H9 (cell line): ENCODE results near the gene MIB2. TPM values are rescaled to one million over a fixed set of nuclear protein-coding genes. Genes with fewer than 3 reads are reported as not detected.

Source experiments
- DNase-seq: peaks from one replicate; pipeline ENCODE4 v3.0.0-alpha.2; 2017
- H2AFZ ChIP-seq: one replicate; pipeline ENCODE4 v1.6.1; 2013; ENCODE audit warnings: mild to moderate bottlenecking, low read length, control low read depth, moderate library complexity
- H2AK5ac ChIP-seq: 2 replicates; pipeline ENCODE4 v1.6.1; 2013; ENCODE audit warnings: low read length, control low read depth, mixed read lengths; ENCODE audit not compliant: insufficient read length
- H2BK120ac ChIP-seq: one replicate; pipeline ENCODE4 v1.6.1; 2013; ENCODE audit warnings: low read depth, mild to moderate bottlenecking, low read length, control low read depth, inconsistent platforms; ENCODE audit not compliant: poor library complexity, severe bottlenecking
- H2BK12ac ChIP-seq: 2 replicates; pipeline ENCODE4 v1.6.1; 2013; ENCODE audit warnings: low read length, control low read depth, mixed read lengths, low read depth; ENCODE audit not compliant: insufficient read length
- H2BK15ac ChIP-seq: 2 replicates; pipeline ENCODE4 v1.6.1; 2013; ENCODE audit warnings: low read depth, low read length, control low read depth
- H2BK20ac ChIP-seq: one replicate; pipeline ENCODE4 v1.6.1; 2013; ENCODE audit warnings: low read depth, mild to moderate bottlenecking, low read length, control low read depth, inconsistent platforms; ENCODE audit not compliant: poor library complexity, severe bottlenecking
- H2BK5ac ChIP-seq: 2 replicates; pipeline ENCODE4 v1.6.1; 2013; ENCODE audit warnings: low read length, control low read depth, mixed read lengths; ENCODE audit not compliant: insufficient read length
- H3K14ac ChIP-seq: 2 replicates; pipeline ENCODE4 v1.6.1; 2013; ENCODE audit warnings: low read length, control low read depth; ENCODE audit not compliant: insufficient read depth
- H3K18ac ChIP-seq: 2 replicates; pipeline ENCODE4 v1.6.1; 2013; ENCODE audit warnings: low read depth, mild to moderate bottlenecking, mixed read lengths, low read length, control low read depth; ENCODE audit not compliant: insufficient read length
- H3K23ac ChIP-seq: 2 replicates; pipeline ENCODE4 v1.6.1; 2013; ENCODE audit warnings: low read length, control low read depth, mixed read lengths, low read depth; ENCODE audit not compliant: insufficient read length
- H3K23me2 ChIP-seq: 2 replicates; pipeline ENCODE4 v1.6.1; 2013; ENCODE audit warnings: low read depth, mild to moderate bottlenecking, mixed read lengths, low read length, control low read depth; ENCODE audit not compliant: insufficient read length, poor library complexity, severe bottlenecking
- H3K27ac ChIP-seq: 2 replicates; pipeline ENCODE4 v1.5.1; 2013; ENCODE audit warnings: low read length, control low read depth, mixed read lengths, low read depth; ENCODE audit not compliant: insufficient read length
- H3K27me3 ChIP-seq: 2 replicates; pipeline ENCODE4 v1.6.1; 2013; ENCODE audit warnings: low read length, control low read depth, inconsistent platforms; ENCODE audit not compliant: insufficient read depth
- H3K4ac ChIP-seq: 2 replicates; pipeline ENCODE4 v1.6.1; 2013; ENCODE audit warnings: low read depth, mild to moderate bottlenecking, control low read depth, inconsistent platforms, low read length, moderate library complexity
- H3K4me1 ChIP-seq: 2 replicates; pipeline ENCODE4 v1.6.1; 2013; ENCODE audit warnings: low read length, control low read depth, inconsistent platforms; ENCODE audit not compliant: insufficient read depth
- H3K4me2 ChIP-seq: 2 replicates; pipeline ENCODE4 v1.6.1; 2013; ENCODE audit warnings: low read length, control low read depth, mixed read lengths; ENCODE audit not compliant: insufficient read length, insufficient read depth
- H3K56ac ChIP-seq: 2 replicates; pipeline ENCODE4 v1.6.1; 2013; ENCODE audit warnings: low read depth, mild to moderate bottlenecking, mixed read lengths, low read length, control low read depth; ENCODE audit not compliant: insufficient read length
- H3K79me1 ChIP-seq: 2 replicates; pipeline ENCODE4 v1.6.1; 2013; ENCODE audit warnings: low read depth, mild to moderate bottlenecking, moderate library complexity, low read length, control low read depth, inconsistent platforms; ENCODE audit not compliant: insufficient read depth, poor library complexity, severe bottlenecking
- H3K79me2 ChIP-seq: 2 replicates; pipeline ENCODE4 v1.6.1; 2013; ENCODE audit warnings: low read length, control low read depth, inconsistent platforms; ENCODE audit not compliant: insufficient read depth
- H3K9ac ChIP-seq: 2 replicates; pipeline ENCODE4 v1.6.1; 2013; ENCODE audit warnings: low read length, control low read depth, mixed read lengths; ENCODE audit not compliant: insufficient read length; ENCODE audit errors: extremely low read depth
- H3K9me3 ChIP-seq: one replicate; pipeline ENCODE4 v1.6.1; 2013; ENCODE audit warnings: low read depth, low read length, inconsistent platforms; ENCODE audit not compliant: control insufficient read depth
- H3T11ph ChIP-seq: one replicate; pipeline ENCODE4 v1.6.1; 2013; ENCODE audit warnings: mild to moderate bottlenecking, low read length, control low read depth, inconsistent platforms
- H4K20me1 ChIP-seq: one replicate; pipeline ENCODE4 v1.6.1; 2013; ENCODE audit not compliant: control insufficient read depth, insufficient read length, insufficient read depth
- H4K5ac ChIP-seq: 2 replicates; pipeline ENCODE4 v1.6.1; 2013; ENCODE audit warnings: low read depth, mild to moderate bottlenecking, mixed read lengths, low read length, control low read depth; ENCODE audit not compliant: insufficient read length
- H4K8ac ChIP-seq: replicated peaks from 2 replicates; pipeline ENCODE4 v1.6.1; 2013; ENCODE audit warnings: low read length, control low read depth, mixed read lengths, low read depth; ENCODE audit not compliant: insufficient read length
- H4K91ac ChIP-seq: 2 replicates; pipeline ENCODE4 v1.6.1; 2013; ENCODE audit warnings: low read depth, mild to moderate bottlenecking, moderate library complexity, mixed read lengths, low read length, control low read depth; ENCODE audit not compliant: insufficient read length
- H3K27ac Mint-ChIP-seq, 3 experiments: 2 replicates in 2 of 3; 3 replicates in 1 of 3; pipeline ENCODE4 v1.8.0; 2020 to 2021; ENCODE audit warnings: mixed read lengths in 3 of 3, mild to moderate bottlenecking in 1 of 3, moderate library complexity in 1 of 3
- H3K27me3 Mint-ChIP-seq: 2 replicates; pipeline ENCODE4 v1.8.0; 2021; ENCODE audit warnings: low read depth, mild to moderate bottlenecking, moderate library complexity, mixed read lengths
- H3K36me3 Mint-ChIP-seq, 3 experiments: 2 replicates in 2 of 3; 3 replicates in 1 of 3; pipeline ENCODE4 v1.8.0; 2020 to 2021; ENCODE audit warnings: low read depth in 3 of 3, mixed read lengths in 3 of 3; ENCODE audit not compliant: insufficient read depth in 1 of 3
- H3K4me1 Mint-ChIP-seq, 2 experiments: 2 replicates each; pipeline ENCODE4 v1.8.0; 2020; ENCODE audit warnings: mixed read lengths in 2 of 2
- H3K4me3 Mint-ChIP-seq, 2 experiments: 2 replicates in 1 of 2; 3 replicates in 1 of 2; pipeline ENCODE4 v1.8.0; 2020 to 2021; ENCODE audit warnings: mild to moderate bottlenecking in 2 of 2, mixed read lengths in 2 of 2, moderate library complexity in 1 of 2
- H3K9me3 Mint-ChIP-seq, 2 experiments: 2 replicates in 1 of 2; 3 replicates in 1 of 2; pipeline ENCODE4 v1.8.0; 2020; ENCODE audit warnings: mild to moderate bottlenecking in 2 of 2, mixed read lengths in 2 of 2, moderate library complexity in 1 of 2
- CTCF ChIP-seq: fragments of 200-600 bp; sonication (generic); conservative IDR thresholded peaks from 3 replicates; pipeline ENCODE4 v1.8.0; 2021; ENCODE audit warnings: antibody characterized with exemption, mild to moderate bottlenecking
- WGBS: extraction: QIAGEN DNeasy Blood & Tissue Kit; methylation state at CpG from one replicate; pipeline ENCODE4 v1.1.7; 2013; ENCODE audit warnings: missing lambda C conversion rate, low lambda C conversion rate, mixed read lengths; ENCODE audit not compliant: insufficient read length; ENCODE audit errors: extremely low coverage; 5-methylcytosine and 5-hydroxymethylcytosine counted together
- total RNA-seq: library from RNA; stranded (reverse); gene quantifications from 2 replicates; pipeline ENCODE4 v1.2.1, GENCODE V29; 2021

The MIB2 gene
- total RNA-seq, 1 experiment from 2014 or later = 77.8 TPM

GRCh38 chr1:1677718-1678580 lies 62.6 kb downstream of the MIB2 start:
- Histone ChIP-seq H2AK5ac (no peak overlapping the region), H2BK20ac (no peak overlapping the region), H2BK5ac (no peak overlapping the region), H3K27ac (no peak overlapping the region), H4K8ac (no peak overlapping the region), H4K5ac (no peak overlapping the region), H3K9ac (no peak overlapping the region), H3K9me3 (no peaks in the 10 kb centered on the region), H2BK15ac (no peak overlapping the region), H3K56ac (no peak overlapping the region), H3T11ph (no peak overlapping the region), H3K18ac (no peak overlapping the region), H3K79me1 (no peaks in the 10 kb centered on the region), H3K27me3 (no peaks in the 10 kb centered on the region), H2BK12ac (no peak overlapping the region), H2AFZ (no peak overlapping the region), H2BK120ac (no peak overlapping the region), H3K23me2 (no peaks in the 10 kb centered on the region), H4K91ac (no peak overlapping the region), H3K23ac (no peak overlapping the region), H3K4me2 (no peak overlapping the region), H3K4me1 (no peaks in the 10 kb centered on the region; the same call in 1 of the 2 replicates), H4K20me1 (no peaks in the 10 kb centered on the region), H3K79me2 (peaks cover 2% of the 10 kb centered on the region; the same call in 1 of the 2 replicates), H3K4ac (no peak overlapping the region), H3K14ac (0 out of 2 replicates have a peak overlapping the region, but pooled peaks have one; percentile 16)
- DNase-seq = no peak
- H3K4me1 Mint-ChIP-seq = peaks cover 19 to 27% of the 10 kb centered on the region in 2 experiments
- H3K27ac Mint-ChIP-seq = peak overlapping the region; percentile 84 to 93 (median 85)
- no peak overlapping the region; a peak in 1 of 5 replicates for H3K4me3 Mint-ChIP-seq
- no peaks in the 10 kb centered on the region for H3K9me3 Mint-ChIP-seq
- no peaks in the 10 kb centered on the region for H3K27me3 Mint-ChIP-seq
- peaks cover 0 to 13% (median 12%) of the 10 kb centered on the region in 3 experiments; a peak in 6 of 7 replicates for H3K36me3 Mint-ChIP-seq
- no CpG with 5 or more reads among the region's 39 CpGs for WGBS
- no peak for TF ChIP-seq CTCF
